Fibroblast of mammary gland (primary cell): Measurements from ENCODE around the gene SYT17.

Experiments
- DNase-seq: peaks from one replicate; pipeline ENCODE4 v3.0.0-alpha.2; 2010; ENCODE audit warnings: low read depth
- H3K4me3 ChIP-seq: 2 replicates; pipeline ENCODE4 v1.5.1; 2011; ENCODE audit warnings: low read depth, mild to moderate bottlenecking, low read length, moderate library complexity; ENCODE audit not compliant: control insufficient read depth
- TF ChIP-seq, protein P1 (sequence below): conservative IDR thresholded peaks from 2 replicates; pipeline ENCODE4 v1.5.1; 2011; ENCODE audit warnings: low read depth, low read length, inconsistent platforms; ENCODE audit not compliant: control insufficient read depth, insufficient read depth

SYT17 gene

DNA sequence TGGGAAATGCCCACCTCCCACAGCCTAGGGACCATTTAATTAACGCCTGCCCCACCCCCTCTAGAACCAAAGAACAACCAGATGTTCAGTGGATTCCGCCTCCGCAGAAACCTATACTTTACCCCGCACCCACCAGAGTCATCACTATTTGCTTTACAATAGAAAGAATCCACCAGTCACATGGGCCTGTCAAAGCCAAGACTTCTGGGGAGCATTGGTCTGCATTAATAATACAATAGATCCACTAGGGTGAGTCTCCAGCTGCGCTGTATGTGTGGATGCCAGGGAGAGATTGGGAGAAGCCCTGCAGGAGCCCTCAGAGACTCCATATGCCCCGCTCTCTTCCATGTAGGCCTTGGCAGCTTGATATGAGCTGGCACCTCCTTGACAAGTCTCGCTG lies 148.8 kb downstream of the SYT17 start:
- no peak overlapping the region for H3K4me3 ChIP-seq
- DNase-seq, result no peak
- TF ChIP-seq, protein P1, sequence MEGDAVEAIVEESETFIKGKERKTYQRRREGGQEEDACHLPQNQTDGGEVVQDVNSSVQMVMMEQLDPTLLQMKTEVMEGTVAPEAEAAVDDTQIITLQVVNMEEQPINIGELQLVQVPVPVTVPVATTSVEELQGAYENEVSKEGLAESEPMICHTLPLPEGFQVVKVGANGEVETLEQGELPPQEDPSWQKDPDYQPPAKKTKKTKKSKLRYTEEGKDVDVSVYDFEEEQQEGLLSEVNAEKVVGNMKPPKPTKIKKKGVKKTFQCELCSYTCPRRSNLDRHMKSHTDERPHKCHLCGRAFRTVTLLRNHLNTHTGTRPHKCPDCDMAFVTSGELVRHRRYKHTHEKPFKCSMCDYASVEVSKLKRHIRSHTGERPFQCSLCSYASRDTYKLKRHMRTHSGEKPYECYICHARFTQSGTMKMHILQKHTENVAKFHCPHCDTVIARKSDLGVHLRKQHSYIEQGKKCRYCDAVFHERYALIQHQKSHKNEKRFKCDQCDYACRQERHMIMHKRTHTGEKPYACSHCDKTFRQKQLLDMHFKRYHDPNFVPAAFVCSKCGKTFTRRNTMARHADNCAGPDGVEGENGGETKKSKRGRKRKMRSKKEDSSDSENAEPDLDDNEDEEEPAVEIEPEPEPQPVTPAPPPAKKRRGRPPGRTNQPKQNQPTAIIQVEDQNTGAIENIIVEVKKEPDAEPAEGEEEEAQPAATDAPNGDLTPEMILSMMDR, result no peak
